Left renal cortex interstitium (tissue), 4 donors: ENCODE data around the gene CACNA1C. TPM values are rescaled to one million over a fixed set of nuclear protein-coding genes. Genes with fewer than 3 reads are reported as not detected.

ENCODE experiments used
- DNase-seq, 4 donors: peaks; one replicate each; pipeline ENCODE4 v3.0.0-alpha.2; 2013; ENCODE audit warnings: low read depth in 4 of 4, low spot score in 2 of 4, missing footprints in 1 of 4
- polyA plus RNA-seq, 4 donors: library from polyadenylated mRNA; unstranded; fragments of 120-200 nt; gene quantifications; one replicate each; pipeline ENCODE4 v1.2.1, GENCODE V29; 2013; ENCODE audit not compliant: insufficient read length in 4 of 4

CACNA1C gene
- 10 to 100 TPM in 2 of 4 donors, 1 to 10 TPM in 2; 6.4 to 13.1 (median 8.9) TPM for polyA plus RNA-seq

DNA sequence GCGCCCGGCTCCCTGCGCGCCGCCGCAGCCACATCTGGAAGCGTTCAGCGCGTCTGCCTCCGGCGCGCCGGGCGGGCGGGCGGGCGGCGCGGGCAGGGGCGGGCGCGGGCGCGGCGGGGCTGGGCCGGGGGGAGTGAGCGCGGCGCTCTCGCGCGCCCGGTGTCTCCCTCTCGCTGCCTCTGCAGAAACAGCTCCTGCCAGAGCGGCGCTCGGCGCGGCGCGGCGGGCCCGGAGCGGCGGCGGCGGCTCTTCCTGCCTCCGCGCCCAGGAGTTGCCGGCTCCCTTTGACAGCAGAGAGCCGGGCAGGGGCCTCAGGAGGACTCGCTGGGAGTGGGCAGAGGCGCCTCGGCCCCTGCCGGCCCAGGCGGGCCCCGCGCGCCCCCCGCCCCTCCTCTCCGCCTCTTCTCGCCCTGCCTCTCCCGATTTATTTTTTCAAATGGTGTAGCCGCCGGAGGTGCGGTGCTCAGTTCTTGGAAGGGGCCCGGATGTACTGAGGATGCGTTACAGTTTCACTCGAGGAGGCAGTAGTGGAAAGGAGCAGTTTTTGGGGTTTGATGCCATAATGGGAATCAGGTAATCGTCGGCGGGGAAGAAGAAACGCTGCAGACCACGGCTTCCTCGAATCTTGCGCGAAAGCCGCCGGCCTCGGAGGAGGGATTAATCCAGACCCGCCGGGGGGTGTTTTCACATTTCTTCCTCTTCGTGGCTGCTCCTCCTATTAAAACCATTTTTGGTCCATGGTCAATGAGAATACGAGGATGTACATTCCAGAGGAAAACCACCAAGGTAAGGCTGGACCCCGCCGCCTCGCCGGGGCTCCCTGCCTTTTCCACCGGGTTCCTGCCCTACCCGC lies at the start of gene CACNA1C:
Gene CACNA1C (plus strand): TSS at position 162 of the 853 bp plus-strand sequence. CDS start 576 bp downstream, at position 738.
- peak in 1 of 4 donors; percentile 45 for DNase-seq

DNA sequence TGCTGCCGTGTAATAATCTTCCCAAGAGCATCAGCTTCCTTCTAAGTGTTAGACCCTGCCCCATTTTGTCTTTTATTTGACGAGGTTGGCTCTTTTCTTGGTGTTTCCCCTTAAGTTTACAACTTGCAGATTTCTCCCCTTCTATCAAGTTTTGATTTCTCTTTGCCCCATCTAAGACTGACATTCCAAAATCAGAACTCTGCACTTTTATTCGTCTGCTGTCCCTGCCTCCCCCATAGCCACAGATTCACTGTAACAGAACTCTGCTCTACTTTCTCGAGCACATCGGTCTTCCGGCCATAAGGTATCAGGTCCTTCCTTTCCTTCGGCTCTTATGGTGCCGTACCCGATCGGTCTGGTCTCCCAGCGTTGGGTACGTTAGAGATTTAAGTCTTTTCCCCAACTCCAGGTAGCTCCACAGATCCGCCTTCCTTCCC lies 49.1 kb upstream of the CACNA1C start:
- peak in 1 of 4 donors; percentile 71 for DNase-seq

DNA sequence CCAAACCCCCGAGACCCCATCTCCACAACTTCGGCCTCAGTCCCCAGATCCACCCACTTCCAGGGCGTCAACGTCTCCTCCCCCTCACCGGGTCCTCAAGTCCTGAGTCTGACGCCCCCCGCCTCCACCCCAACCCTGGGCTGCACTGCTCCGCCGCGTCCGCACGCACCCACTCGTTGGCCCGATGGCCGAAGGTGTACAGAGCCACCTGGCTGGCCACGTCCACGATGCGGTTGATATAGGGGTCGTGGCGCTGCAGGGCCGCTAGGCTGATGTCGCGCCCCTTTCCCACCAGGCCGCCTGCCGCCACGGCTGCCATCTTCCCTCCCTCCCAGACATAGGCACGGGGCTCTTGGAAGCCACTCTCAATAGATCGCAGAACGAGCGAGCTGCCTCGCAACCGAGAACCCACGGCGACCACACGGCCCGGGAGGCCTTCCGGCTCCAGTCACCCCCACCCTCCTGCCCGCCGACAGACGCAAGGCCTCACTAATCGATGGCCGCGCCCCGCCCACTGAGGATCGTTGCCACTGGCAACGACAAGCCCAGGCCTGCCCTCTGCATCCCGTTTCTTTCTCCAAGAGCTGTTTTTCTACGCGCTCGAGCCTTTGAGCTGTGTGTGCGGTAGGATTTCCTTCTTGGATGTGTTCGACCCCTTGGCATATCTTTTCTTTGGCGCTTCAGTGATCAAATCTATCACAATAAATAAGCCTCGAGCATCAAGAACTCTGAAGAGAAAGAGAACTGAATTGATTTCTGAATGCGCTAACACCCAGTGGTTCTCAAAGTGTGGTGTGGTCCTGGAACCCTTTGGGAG lies 48.5 kb upstream of the CACNA1C start, which contains the start of gene DCP1B:
Gene DCP1B (minus strand): TSS at position 345 of the 817 bp plus-strand sequence. CDS start 26 bp downstream, at position 319.
- DNase-seq, result peak; percentile 79 to 95 (median 90)

DNA sequence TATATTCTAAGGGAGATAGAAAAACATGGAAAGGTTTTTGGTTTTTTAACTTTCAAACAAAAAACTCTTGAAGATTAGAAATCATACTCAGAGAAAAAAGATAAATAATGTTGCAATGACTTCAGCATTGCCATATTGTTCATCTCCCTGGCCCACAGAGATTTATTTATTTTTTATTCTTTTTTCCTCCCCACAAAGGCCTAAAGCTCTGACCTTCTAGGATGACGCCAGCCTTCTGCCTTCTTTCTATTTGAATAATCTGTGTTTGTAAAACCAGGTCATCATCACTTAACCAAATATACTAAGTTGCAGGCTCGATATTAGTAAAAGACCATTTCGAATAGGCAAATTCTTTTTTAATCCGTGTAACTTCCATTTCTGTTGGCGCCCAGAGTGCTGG lies 44.1 kb upstream of the CACNA1C start:
- DNase-seq, result no peak

DNA sequence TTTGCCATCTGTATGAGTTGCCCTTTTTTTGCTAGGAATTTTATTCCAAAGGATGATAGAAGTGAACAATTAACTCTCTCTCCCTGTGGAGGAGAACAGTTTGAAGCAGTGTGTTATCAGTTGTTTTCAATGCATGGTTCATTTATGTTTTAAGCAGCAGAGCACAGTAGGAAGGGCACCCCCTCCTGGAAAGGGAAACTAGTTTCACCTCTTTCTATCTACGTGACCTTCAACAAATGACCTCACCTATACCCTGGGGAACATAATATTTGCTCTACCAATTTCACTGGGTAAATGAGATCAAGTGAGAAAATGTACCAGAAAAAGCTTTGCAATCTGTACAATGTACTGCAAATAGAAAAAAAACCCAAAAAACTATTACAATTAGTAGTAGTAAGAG lies 43.2 kb upstream of the CACNA1C start:
- no peak for DNase-seq

DNA sequence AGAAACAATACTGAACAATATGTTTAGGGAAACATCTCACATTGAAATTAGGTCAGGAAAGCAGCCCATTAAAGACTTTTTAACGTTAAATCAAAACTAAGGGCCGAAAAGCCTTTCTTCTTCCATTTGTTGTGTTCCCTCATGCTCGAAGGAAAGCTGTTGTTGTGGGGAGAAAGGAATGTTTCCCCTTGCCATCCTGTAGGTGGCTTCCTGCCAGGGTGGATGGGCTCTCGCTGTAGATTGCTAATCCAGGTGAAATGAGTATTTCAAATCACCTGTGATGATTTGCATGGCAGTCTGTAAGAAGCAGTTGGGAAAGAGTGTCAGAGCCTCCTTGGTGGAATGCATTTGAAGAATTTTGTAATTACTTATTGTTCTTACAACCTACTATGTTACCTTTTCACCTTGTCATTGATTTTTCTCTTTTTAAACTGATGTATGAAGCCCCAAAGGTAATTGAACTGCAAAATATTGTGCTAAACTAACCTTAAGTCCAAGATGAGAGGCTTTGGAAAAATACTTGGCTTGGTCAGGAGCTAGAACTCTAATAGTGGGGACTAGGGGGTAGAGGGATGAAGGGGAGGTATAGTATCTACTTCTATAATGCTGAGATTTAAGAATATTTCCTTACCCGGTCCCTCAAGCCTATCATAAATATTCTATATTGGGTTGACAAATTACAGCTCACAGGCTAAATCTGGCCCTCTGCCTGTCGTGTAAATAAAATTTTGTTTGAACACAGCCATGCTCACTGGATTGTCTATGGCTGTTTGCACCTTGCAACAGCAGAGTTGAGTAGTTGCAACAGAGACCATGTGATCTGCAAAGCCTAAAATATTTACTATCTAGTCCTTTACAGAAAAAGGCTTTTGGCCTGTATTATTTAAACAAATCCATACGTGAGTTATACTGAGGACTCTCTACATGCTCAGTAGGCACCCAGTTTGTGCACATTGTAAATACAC lies 40.9 kb upstream of the CACNA1C start:
- no peak for DNase-seq

DNA sequence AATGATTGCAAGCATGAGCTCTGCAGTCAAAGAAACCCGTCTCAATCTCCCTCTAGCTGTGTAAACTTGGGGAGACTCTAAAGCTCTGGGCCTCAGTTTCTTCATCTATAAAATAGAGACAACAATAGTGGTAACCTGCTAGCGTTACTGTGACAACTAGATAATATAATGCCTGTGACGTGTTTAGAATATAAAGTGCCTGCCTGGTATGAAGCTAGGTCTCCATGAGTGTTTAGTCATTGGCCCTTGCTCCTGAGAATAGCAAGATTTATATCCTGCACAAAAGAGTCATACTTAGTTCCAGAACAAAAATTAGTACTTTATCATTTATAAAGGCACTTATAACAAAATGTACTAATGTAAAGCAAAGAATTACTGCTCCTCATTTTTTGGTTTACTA lies 39.7 kb upstream of the CACNA1C start:
- DNase-seq, result no peak

DNA sequence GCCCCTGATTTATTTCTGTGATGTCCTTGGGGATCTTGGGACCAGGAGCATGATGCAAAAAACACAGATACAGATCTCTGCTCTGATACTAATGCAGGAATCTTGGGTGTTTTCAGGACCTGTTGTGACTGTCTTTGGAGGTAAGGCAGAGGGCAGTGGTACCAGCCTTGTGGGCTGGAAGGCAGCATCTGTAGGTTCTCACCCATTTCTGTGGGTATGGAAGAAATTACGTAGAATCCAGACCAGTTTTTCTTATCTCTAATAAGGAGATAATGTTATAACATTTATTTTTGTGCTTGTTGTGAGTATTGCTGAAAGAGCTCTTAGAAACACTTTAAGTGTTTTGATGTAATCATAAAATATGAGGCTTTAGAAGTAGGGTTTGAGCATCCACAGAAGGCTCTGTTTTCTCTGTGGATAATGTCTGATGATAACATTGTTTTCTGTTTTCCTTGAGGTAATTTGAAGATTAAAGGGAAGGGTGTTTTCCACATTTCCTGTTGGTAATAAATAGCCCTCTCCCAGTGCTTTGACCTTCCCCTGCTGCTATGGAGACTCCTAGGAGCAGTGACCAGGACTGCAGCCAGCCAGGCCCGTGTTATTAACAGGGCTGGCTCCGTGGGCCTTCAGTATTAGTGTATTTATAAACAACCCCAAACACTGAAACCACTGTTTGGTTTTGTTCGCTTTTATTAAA lies 39.1 kb upstream of the CACNA1C start:
- DNase-seq, result peak in 1 of 4 donors; percentile 31

DNA sequence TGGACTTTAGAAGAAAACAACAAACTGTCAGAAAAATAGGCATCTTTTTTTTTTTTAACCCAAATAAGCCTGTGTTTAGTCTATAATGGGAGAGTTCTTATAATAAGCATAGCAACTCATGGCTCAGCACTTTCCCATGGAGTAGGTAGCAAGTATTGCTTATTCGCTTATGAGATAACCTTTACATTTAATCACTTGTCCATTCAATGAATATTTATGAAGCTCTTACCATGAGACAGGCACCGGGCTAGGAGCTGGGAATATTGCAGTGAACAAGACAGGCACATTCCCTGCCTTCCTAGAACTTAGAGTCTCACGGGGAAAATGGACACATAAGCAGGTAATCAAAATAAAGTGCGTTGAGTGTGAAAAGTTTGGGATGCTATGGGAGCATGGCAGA lies 38.6 kb upstream of the CACNA1C start:
- no peak for DNase-seq

DNA sequence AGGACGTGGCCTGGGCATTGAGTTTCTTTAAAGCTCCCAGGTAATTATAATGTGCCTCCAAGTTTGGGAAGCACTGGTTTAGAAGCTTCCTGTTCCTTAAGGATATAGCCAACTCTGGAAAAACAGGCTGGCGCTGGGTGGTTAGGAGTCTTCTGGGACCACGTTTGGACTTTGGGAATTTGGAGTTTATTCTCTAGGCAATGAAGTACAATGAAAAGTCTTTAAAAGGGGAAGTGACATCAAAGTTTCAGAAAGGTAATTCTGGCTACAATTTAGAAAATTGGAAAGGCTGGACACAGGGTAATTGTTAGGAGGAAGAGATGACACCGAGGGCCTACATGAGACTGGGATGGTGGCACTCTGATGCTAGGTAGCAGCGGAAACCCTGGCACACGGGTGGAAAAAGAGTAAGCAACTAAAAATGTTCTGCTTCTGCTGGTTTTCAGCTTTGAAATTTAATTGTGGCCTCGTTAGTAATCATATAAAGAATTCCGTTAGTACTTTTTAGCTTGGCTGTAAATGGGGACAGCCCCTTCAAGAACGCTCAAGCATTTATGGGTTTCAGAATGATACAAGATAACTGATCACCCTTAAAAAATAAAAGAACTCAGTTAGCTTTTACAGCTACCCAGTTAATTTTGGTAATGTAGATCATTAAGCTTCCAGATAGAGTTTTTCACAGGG lies 35.8 kb upstream of the CACNA1C start:
- no peak for DNase-seq

DNA sequence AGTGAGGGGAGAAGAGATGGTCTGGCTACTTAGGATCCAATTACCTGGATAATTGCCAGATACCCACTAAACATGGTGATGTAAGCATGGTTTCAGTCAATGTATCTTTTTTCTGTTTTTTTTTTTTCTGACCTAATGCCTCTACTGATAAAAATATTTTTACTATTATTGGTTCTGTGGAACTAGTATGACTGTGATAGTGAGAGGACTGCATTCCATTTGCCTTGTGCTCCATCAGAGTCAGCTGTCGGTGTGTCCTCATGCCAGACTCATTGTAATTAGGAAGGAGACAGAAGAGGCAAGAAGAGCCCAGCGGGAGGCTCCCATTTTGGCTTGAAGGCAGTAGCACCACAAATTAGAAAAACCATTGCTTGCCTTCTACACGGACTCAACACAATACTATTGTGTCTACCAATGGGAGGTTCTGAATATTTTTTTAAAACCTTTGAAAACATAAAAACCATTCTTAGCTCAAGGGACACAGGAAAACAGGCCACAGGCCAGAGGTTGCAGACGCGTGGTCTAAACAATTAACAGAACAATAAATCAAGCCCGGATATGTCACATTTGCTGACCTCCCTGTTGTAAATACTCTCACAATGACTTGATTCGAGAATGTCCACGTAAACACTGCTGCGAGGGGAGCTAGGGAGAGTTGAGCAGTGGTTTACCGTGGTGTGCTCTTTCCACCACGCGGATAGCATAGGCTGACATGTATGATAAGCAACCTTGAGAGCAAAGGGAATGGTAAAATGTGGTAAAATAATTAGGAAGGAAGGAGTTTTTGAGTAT lies 35.0 kb upstream of the CACNA1C start:
- DNase-seq, result peak in 1 of 4 donors; percentile 39

DNA sequence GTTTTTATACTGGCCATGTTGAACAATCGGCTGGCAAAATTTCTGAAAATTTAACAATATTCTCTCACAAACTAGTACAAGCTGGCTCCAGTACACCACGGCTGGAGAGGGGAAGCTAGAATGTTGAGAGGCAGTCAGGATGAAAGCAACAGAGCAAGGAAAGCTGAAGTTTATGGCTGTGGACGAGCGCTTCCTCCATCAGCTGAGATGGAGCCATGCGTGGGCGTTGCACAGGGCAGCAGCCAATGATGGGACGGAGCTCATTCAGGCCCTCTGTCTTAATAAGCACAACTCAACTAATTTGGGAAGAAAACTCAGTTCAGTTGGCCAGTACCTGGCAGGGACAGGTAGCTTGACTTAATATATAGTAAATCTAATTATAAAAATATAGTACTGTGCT lies 34.4 kb upstream of the CACNA1C start:
- peak in 2 of 4 donors; percentile 52 to 54 for DNase-seq

DNA sequence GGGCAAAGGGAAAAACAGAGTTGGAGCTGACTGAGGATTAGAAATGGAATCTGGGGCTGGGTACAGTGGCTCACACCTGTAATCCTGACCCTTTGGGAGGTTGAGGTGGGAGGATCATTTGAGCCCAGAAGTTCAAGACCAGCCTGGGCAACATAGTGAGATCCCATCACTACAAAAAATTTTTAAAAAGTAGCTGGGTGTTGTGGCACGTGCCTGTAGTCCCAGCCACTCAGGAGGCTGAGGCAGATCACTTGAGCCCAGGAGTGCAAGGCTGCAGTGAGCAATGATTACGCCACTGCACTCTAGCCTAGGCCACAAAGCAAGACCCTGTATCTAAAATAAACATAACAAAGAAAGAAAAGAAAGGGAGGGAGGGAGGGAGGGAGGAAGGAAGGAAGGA lies 33.7 kb upstream of the CACNA1C start:
- no peak for DNase-seq

DNA sequence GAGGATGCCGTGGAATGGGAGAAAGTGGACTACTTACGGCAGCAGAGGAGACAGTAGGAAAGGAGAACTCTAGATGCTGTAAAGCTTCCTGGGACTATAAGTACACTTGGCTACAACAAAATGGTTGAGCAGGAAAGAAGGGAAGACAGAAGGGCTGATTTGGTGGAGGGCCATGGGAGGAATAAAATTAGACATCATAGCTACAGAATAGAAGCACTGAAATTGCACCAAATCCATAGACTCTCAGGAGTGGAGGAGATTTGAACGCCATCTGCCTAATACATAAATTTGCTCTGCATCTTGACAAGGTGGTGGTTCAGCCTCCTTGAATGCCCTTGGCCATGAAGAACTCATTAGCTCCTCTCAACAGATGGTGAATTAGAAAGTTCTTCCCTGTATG lies 32.3 kb upstream of the CACNA1C start:
- DNase-seq, result no peak

DNA sequence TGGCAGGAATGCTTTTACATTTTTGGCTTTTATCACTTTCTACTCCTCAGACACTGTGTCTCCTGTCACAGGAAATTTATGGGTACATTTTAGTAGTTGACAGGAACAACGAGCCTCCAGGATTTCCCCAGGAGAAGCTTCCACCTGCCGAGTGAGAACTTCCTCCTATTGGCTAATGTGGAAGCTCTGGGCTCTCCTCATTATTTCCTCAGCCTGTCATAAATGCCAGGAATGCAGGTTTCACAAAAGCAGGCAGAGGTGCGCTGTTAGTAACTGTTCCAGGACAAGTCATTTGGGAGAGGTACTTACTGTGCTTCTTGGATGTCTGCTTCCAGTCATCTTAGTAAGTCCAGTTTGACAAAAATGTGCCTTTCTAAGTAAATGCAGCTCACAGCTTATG lies 29.4 kb upstream of the CACNA1C start:
- no peak for DNase-seq

DNA sequence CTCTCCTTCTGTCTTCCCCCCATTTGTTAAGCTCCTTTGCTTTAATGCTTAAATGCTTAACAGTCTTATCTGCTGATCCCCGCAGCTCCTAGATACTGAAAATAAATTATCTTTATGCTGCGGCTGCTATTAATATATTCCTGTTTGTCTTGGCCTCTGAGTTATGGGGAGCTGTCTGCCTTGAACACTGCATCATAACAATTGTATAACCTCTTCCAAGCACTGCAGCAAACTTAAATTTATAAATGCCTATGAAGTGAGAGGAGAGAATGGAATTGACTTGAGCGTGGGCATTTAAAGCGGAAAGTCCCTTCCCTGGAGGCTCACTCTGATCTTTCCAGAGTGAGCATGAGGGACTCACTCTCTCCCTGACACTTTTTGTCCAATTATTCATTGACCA lies 25.4 kb upstream of the CACNA1C start:
- DNase-seq, result no peak

DNA sequence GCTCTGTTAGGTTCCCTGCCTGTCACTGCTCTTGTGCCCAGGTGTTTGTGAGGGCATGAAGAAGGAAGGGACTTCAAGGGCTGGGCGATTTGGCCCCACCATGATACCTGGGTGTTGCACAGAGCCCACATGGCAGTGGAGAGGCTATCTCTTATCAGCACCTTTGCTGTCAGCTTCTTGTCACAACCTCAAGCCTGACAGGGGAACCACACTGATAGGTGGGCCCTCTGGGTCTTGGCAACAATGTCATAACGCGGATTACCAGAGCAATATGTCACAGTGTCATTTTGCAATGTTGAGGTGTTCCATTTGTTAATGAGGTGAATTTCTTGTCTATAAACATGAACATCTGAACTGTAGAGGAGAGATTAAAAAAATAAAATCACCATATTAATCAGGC lies 22.9 kb upstream of the CACNA1C start:
- DNase-seq, result no peak

DNA sequence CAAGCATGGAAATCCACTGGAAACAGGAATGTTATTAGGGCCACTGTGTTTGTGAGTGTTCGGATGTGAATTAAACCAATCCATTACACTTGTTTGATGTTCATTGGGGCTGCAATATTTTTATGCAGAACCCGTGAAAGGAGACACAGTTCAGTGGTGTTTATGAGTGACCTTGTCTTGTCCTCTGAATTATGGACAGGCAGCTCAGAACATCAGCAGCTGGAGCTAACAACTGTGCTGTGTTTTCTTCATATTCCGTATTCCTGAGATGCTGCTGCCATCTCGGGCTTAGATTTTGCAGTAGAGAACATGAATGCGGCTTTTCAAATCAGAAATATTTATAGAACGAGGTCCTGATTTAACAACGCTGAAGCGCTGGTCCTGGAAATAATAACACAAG lies 20.3 kb upstream of the CACNA1C start:
- DNase-seq, result no peak
